HG02852 (cell line): ENCODE measurements around the gene GIGYF1.

ENCODE experiments used
- ATAC-seq: cut with Tn5 transposase; IDR thresholded peaks from one replicate; pipeline ENCODE4 v1.9.1; 2021; ENCODE audit warnings: mild to moderate bottlenecking, moderate library complexity; ENCODE audit not compliant: unreplicated experiment

GIGYF1 gene

DNA sequence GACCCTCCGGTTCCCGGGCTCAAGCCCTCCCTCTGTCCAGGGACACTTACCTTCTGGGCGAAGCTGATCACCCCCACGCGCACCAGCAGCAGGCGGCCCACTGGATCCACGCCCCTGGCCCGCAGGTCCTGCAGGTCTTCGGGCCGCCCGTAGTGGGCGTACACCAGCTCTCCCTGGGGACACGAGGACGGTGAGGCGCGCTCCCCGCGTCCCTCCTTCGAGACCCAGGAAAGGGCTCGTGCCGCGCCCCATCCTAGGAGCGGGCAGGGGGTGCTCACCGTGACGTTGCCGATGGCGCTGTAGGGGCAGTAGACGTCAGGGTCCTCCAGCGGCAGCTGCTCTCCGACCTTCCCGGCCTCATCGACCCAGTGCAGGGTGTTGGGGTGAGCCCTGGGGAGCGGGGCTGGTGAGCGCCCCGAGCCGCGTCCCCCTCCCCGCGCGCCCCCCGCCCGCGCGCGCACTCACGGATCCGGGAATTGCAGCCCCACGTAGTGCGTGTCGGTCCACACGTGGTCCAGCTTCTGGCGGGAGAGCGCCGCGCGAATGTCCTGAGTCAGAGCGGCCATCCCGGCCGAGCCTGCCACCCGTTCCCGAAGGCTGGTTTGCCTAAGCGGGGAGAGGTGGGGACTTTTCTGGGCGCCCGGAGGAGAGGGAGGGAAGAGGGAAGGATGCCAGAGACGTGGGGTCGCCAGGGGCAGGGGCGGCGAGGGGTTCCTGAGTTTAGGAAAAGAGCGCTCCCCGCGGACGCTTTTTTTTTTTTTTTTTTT, 60.9 kb downstream of the GIGYF1 start:
- peak; percentile 58 for ATAC-seq

- ATAC-seq, result no peak
Observed at GRCh38 chr7:100630066-100630465, 64.0 kb downstream of the GIGYF1 start.
